IPS-15b (cell line): ENCODE data around the gene PRR18.

Experiments
- H3K27me3 ChIP-seq: one replicate; pipeline ENCODE4 v1.6.1; 2013; ENCODE audit warnings: low read length; ENCODE audit not compliant: control insufficient read depth, insufficient read depth
- H3K36me3 ChIP-seq: one replicate; pipeline ENCODE4 v1.6.1; 2013; ENCODE audit warnings: low read length; ENCODE audit not compliant: control insufficient read depth, insufficient read depth
- H3K4me1 ChIP-seq: one replicate; pipeline ENCODE4 v1.6.1; 2013; ENCODE audit warnings: mild to moderate bottlenecking, low read length; ENCODE audit not compliant: control insufficient read depth, insufficient read depth
- H3K4me3 ChIP-seq: one replicate; pipeline ENCODE4 v1.5.1; 2013; ENCODE audit warnings: low read depth, low read length
- H3K9ac ChIP-seq: one replicate; pipeline ENCODE4 v1.6.1; 2013; ENCODE audit warnings: low read depth, mild to moderate bottlenecking, low read length
- H3K9me3 ChIP-seq: one replicate; pipeline ENCODE4 v1.6.1; 2013; ENCODE audit warnings: mild to moderate bottlenecking, low read length; ENCODE audit not compliant: control insufficient read depth, insufficient read depth

PRR18 gene

DNA sequence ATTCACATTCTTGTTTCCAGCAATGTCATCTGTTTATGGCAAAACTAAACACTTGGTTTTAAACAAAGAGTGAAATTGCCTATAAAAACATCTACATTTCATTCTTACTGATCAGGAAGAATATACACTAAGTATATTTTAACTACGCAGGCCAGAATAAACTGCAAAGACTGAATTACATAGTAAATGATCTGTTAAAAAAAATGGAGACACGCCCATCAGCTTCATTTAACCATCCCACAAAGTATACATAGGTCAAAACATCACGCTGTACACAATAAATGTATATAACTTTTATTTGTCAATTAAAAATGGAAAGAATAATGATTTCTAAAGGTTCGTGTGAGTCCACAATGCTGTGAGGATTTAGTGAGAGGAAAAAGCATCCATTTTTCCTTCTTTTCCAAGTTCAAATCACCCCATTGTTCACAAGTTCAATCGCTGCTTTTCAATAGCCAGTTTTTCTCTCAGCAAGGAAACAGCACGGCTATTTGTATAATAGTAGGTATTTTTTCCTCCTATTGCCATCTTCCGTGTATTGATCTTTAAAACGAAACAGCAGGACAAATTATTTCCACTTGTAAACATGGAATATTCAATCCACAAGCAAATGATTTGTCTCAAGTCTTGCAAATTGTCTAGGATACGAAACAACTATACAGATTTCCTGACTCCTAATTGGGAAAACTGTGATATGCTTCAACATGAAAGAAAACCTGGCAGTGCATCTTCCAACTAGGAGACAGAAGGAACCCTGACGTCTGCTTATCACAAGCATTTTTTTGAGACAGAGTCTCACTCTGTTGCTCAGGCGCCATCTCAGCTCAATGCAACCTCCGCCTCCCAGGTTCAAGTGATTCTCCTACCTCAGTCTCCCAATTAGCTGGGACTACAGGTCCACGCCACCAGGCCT, 23.6 kb upstream of the PRR18 start:
- peaks cover 4% of the 10 kb centered on the region for H3K4me1 ChIP-seq

DNA sequence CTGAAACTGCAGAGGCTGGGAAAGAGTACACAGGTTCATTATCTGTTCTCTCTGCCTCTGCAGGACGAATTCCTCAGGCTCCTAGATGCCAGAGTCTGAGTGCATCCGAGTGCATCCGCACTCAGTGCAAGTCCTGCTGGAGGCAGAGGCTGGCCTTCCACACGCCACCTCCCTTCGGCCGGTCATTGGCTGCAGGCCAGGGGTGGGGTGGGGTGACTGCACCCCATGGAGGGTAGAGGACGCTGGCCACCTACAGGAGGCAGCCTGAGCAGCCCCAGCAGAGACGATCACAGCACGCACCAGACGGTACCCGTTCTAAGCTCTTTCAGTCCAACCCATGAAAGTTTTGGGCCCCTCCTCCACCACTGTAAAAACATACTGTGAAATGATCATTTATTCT, 22.4 kb upstream of the PRR18 start:
- Histone ChIP-seq H3K9me3 (no peaks in the 10 kb centered on the region), H3K36me3 (peaks cover 13% of the 10 kb centered on the region), H3K4me1 (peaks cover 6% of the 10 kb centered on the region), H3K9ac (no peak overlapping the region), H3K4me3 (no peak overlapping the region), H3K27me3 (no peaks in the 10 kb centered on the region)

More for the DNA sequence above, 23.6 kb upstream of the PRR18 start:
- Histone ChIP-seq H3K9me3 (no peaks in the 10 kb centered on the region), H3K27me3 (no peaks in the 10 kb centered on the region), H3K36me3 (peaks cover 18% of the 10 kb centered on the region), H3K9ac (no peak overlapping the region), H3K4me3 (no peak overlapping the region)

DNA sequence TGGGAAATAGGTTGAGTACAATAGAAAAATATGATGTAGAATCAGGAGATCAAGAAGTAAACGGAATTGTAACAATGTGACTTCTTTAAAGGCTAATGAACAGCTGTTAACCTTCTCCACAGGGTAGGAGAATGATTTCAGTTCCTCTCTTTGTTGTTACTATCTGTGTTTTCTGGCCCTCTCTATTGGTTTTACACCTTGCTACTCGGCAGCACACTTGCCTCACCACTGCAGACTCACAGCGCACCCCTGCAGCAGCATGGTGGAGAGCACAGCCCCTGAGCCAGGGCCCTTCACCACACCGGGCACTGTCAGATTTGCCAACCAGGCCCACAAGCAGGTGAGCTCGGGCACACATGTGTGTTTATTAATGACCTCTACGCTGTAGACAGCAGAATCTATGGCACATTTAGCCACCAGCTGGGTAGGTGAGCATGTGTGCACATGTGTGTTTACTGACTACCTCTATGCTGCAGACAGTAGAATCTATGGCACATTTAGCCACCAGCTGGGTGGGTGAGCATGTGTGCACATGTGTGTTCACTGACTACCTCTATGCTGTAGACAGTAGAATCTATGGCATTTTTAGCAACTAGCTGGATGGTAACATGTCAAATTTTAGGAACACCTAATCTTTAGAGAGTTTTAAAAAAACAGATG, 17.3 kb upstream of the PRR18 start:
- peaks cover 15% of the 10 kb centered on the region for H3K36me3 ChIP-seq
- no peaks in the 10 kb centered on the region for H3K9me3 ChIP-seq
- no peak overlapping the region for H3K9ac ChIP-seq

DNA sequence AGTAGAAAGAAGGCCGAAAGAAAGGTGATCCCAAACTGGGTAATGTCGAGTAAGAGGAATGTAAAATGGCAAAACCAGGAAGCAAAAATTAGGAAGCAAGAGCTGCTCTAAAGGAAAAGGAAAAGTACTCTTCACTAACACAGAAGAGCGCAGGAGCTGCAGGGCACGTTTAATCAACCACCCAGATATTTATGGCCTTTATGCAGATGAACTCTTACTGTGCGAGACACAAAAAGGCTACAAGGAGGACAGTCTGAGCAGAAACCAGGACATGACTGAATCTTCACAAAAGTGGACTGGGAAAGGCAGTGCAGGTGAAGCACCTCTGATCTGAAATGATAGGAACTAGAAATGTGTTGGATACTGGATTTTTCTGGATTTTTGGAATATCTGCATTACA, 15.2 kb upstream of the PRR18 start:
- Histone ChIP-seq H3K4me3 (no peak overlapping the region), H3K27me3 (no peaks in the 10 kb centered on the region), H3K9me3 (no peaks in the 10 kb centered on the region), H3K4me1 (peaks cover 3% of the 10 kb centered on the region), H3K9ac (no peak overlapping the region), H3K36me3 (peaks cover 20% of the 10 kb centered on the region)

More for the DNA sequence above, 17.3 kb upstream of the PRR18 start:
- no peaks in the 10 kb centered on the region for H3K27me3 ChIP-seq
- peaks cover 3% of the 10 kb centered on the region for H3K4me1 ChIP-seq
- no peak overlapping the region for H3K4me3 ChIP-seq

DNA sequence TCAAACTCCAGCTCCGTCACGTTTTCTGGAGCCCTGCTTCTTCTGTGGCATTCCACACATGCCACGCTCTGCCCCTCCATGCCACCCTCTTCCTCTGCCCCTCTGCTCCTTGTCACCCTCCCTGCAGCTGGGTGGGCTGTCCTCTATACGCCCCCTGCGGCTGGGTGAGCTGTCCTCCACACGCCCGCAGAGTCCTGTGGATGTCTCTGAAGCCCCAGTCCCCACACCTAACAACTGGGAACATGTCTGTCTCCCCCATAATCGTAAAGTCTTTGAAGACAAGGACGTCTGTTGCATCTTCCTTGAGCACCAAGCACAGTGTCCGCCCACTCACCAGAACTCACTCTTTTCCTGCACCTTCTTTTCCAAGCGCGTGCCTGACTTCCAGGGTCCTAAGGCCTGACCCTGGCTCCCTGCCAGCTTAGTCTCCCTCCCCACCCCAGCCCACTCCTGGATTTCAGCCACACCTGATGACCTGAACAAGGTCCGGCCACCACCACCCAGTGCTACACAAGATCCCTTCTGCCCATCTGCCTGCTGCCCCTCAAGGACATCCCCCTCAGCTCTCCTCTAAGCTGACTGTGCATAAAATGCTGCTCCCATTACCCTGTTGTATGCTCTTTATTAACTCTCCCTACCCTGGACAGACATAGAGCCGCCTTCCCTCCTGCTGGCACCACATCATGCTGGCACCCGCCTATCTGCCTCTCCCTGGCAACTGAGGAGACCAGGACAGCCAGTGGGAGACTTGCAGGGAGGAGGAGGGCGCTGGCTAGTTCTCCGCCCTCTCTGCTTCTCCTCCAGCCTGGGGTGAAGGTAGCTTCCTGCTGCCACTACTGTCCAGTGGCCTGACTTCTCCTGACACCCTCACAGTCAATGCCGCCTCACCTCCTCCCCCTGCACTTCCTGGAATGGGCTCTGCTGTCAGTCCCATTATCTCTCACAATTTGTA, 10.7 kb upstream of the PRR18 start:
- H3K4me1 ChIP-seq, result no peaks in the 10 kb centered on the region
- peaks cover 12% of the 10 kb centered on the region for H3K36me3 ChIP-seq
- H3K4me3 ChIP-seq, result no peak overlapping the region
- no peak overlapping the region for H3K9ac ChIP-seq
- H3K9me3 ChIP-seq, result no peaks in the 10 kb centered on the region
- H3K27me3 ChIP-seq, result no peaks in the 10 kb centered on the region

DNA sequence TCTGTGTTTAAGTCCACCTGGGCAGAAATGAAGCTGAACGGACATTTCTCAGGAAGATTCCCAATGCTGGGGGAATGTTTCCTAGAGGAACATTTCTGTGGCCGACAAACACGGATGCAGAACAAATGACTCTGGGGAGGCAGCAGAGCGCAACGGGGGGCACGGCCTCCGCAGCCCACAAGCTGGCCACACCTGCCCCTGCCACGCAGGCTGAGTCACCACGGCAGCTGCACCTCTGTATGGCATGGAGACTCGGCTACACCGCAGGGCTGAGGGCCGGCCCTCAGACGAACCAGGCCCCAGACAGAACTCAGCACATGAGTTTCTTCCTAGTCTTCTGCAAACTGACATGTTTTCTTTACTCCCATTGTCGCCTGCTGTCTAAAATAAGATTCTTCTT, 10.0 kb upstream of the PRR18 start:
- H3K4me3 ChIP-seq, result no peak overlapping the region
- H3K36me3 ChIP-seq, result peaks cover 12% of the 10 kb centered on the region
- no peak overlapping the region for H3K9ac ChIP-seq
- no peaks in the 10 kb centered on the region for H3K9me3 ChIP-seq
- no peaks in the 10 kb centered on the region for H3K4me1 ChIP-seq
- H3K27me3 ChIP-seq, result no peaks in the 10 kb centered on the region

DNA sequence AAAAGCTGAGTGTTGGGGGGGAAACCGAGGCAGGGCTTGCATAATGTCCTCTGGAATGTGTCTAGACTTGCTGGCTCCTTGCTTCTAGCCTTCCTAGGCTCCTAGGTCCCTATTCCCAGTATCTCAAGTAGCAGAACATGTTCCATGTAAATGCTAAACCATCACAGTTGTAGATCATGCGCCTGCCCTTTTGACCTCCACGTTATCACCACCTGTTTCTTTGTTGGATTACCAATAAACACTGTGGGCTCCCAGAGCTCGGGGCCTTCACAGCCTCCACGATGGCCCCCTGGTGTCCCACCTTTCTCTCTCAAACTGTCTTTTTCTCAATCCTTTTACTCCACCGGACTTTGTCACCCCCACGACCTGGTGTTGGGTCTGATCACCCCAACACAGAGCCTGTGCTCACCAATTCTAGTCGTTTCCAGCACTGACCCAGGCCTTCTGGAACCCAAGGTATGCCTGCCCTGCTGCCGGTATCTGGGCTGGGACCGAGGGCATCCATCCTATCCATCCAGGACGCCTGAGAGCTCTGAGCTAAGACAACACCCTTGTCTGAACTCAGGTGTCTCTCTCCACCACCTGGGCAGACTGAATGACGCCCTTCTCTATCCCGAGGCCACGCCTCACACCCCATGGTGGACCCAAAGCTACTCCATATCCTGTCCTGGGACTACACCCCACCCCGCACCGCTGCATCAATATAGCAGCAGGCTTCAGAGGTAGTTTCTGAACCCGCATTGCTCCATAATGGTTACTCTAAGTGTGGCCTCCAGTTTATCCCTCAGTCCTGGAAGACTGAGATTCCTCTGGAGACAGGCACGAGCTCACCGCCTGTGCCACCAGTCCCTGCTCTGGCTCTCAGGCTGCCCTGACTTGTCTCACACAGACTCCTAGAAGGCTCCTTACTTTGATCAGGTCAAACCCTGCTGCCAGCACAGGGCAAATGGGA, 9.3 kb upstream of the PRR18 start:
- Histone ChIP-seq H3K36me3 (peaks cover 12% of the 10 kb centered on the region), H3K27me3 (no peaks in the 10 kb centered on the region), H3K9ac (no peak overlapping the region), H3K9me3 (no peaks in the 10 kb centered on the region), H3K4me3 (no peak overlapping the region), H3K4me1 (no peaks in the 10 kb centered on the region)

DNA sequence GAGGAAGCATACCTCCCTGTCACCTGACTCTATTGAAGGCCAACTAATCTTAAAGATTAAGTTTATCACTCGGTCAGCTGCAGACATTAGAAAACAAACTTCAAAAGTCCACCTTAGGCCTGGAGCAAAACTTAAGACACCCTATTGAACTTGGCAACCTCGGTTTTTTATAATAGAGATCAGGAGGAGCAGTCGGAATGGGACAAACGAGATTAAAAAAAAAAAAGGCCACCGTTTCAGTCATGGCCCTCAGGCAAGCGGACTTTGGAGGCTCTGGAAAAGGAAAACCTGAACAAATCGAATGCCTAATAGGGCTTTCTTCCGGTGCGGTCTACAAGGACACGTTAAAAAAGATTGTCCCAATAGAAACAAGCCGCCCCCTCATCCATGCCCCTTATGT, 7.2 kb upstream of the PRR18 start:
- no peak overlapping the region for H3K9ac ChIP-seq
- peaks cover 3% of the 10 kb centered on the region for H3K27me3 ChIP-seq
- no peaks in the 10 kb centered on the region for H3K9me3 ChIP-seq
- H3K4me1 ChIP-seq, result no peaks in the 10 kb centered on the region
- no peak overlapping the region for H3K4me3 ChIP-seq
- H3K36me3 ChIP-seq, result peaks cover 9% of the 10 kb centered on the region

DNA sequence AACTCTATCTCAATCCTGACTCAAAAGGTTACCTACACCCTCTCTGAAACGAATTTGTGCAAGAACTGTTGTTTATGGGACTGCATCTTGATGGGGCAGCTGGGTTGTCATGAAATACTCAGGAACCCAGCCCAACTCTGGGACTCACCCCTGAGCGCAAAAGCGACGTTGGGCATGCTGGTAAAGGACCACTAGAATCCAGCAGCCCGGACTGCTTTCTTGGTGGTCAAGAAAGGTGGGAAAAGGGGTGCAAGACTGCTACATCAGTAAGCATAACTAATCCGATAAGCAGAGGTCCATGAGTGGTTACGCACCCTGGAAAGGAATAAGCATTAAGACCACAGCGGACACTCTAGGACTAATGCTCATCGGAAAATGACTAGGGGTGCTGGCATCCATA, 6.3 kb upstream of the PRR18 start:
- peaks cover 9% of the 10 kb centered on the region for H3K36me3 ChIP-seq
- H3K9me3 ChIP-seq, result no peaks in the 10 kb centered on the region
- no peaks in the 10 kb centered on the region for H3K4me1 ChIP-seq
- no peak overlapping the region for H3K4me3 ChIP-seq
- peaks cover 13% of the 10 kb centered on the region for H3K27me3 ChIP-seq
- H3K9ac ChIP-seq, result no peak overlapping the region

DNA sequence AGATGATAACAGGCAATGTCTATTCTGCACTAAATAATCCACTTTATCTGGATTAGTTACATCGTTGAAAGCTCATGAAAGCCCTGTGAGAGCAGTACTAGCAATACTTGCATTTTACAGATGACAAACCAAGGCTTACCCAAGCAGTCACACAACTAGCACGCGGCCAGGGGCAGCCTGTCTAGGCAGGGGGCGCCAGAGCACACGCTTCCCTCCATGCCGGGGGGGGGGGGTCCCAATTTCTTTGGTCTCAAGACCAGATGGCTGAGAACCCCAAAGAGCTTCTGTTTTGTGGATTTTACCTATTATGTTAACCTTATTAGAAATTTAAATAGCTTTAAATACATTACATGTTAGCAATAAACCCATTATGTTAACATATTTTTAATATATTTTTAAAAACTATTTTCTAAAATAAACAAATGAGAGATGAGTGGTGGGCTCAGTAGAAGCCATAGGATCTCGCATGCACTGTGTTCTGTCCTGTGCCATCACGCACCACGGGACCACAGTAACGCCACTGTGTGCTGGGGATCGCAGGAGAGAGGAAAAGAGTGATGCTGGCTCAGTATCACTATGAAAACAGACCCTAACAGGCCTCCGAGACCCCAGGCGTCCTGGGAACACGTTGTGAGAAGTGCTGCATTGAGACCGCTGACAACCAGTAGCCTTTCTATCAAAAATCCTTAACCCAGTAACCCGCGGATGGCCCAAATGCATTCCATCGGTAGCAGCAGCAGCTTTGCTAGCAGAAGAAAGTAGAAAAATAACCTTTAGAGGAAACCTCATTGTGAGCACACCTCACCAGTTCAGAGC, 5.3 kb upstream of the PRR18 start:
- Histone ChIP-seq H3K9me3 (no peaks in the 10 kb centered on the region), H3K27me3 (peaks cover 23% of the 10 kb centered on the region), H3K4me3 (no peak overlapping the region), H3K36me3 (peaks cover under 1% of the 10 kb centered on the region), H3K9ac (no peak overlapping the region), H3K4me1 (peaks cover 6% of the 10 kb centered on the region)
